HG02973 (cell line): ENCODE results near the gene RGL2.
"Not testable (repeated sequence)": the region's sequence is repeated elsewhere in the genome, so short reads cannot be mapped to it uniquely, and the experiment has no call there.

Experiments used
- ATAC-seq: cut with Tn5 transposase; IDR thresholded peaks from one replicate; pipeline ENCODE4 v1.9.1; 2021; ENCODE audit warnings: moderate library complexity; ENCODE audit not compliant: unreplicated experiment

Gene RGL2

GRCh38 chr6:33294086-33294823, 4.5 kb downstream of the RGL2 start:
- ATAC-seq: no peak

- no peak for ATAC-seq
These were observed 5.6 kb downstream of the RGL2 start for GRCh38 chr6:33292996-33293682.

GRCh38 chr6:33290459-33290858, 8.3 kb downstream of the RGL2 start:
- no peak for ATAC-seq

- peak; percentile 14 for ATAC-seq
These were observed 8.9 kb downstream of the RGL2 start for GRCh38 chr6:33289784-33290315.

GRCh38 chr6:33288921-33289783, 9.6 kb downstream of the RGL2 start, which contains the start of the genes PFDN6 and WDR46:
Gene PFDN6, plus strand, starts transcription at chr6:33289601. Its CDS starts 256 bp downstream, at chr6:33289857.
Gene WDR46, minus strand, starts transcription at chr6:33289239. Its CDS starts 69 bp downstream, at chr6:33289170.
- peak; percentile 71 for ATAC-seq

- ATAC-seq: no peak
These were observed 10.4 kb downstream of the RGL2 start for GRCh38 chr6:33288141-33288920.

- no peak for ATAC-seq
These were observed 11.5 kb downstream of the RGL2 start for GRCh38 chr6:33286946-33287914.

- not testable (repeated sequence) for ATAC-seq
These were observed 13.5 kb downstream of the RGL2 start for GRCh38 chr6:33285214-33285613.

GRCh38 chr6:33280539-33280938, 18.2 kb downstream of the RGL2 start:
- ATAC-seq: no peak

- ATAC-seq: no peak
These were observed 18.7 kb downstream of the RGL2 start for GRCh38 chr6:33279971-33280511.

GRCh38 chr6:33279257-33279695, 19.5 kb downstream of the RGL2 start:
- ATAC-seq: no peak

GRCh38 chr6:33278810-33279209, 19.9 kb downstream of the RGL2 start:
- no peak for ATAC-seq

- ATAC-seq: no peak
These were observed 20.4 kb downstream of the RGL2 start for GRCh38 chr6:33278392-33278741.

- ATAC-seq: no peak
These were observed 20.9 kb downstream of the RGL2 start for GRCh38 chr6:33277663-33278391.

- ATAC-seq: no peak
These were observed 21.7 kb downstream of the RGL2 start, which contains the start of gene B3GALT4 for GRCh38 chr6:33276864-33277662. Gene B3GALT4, plus strand, starts transcription at chr6:33277123. Its CDS starts 297 bp downstream, at chr6:33277420.

- no peak for ATAC-seq
These were observed 22.2 kb downstream of the RGL2 start for GRCh38 chr6:33276581-33276863.

- ATAC-seq: not testable (repeated sequence)
These were observed 22.8 kb downstream of the RGL2 start for GRCh38 chr6:33275795-33276580.
